WTC11 (cell line): ENCODE data around the gene AARS1. TPM values are rescaled to one million over a fixed set of nuclear protein-coding genes. Genes with fewer than 3 reads are reported as not detected.
A peak's percentile ranks its signal among the peaks of the same experiment; 100 is the strongest.

ENCODE experiments used
- ATAC-seq: fragments of 200-7000 bp; cut with Tn5 transposase; 2 replicates; pipeline ENCODE4 v1.10.0; 2021; ENCODE audit warnings: mild to moderate bottlenecking, moderate library complexity
- CTCF ChIA-PET: fragments of 300-600 bp; sonication (Branson Sonifier 250); formaldehyde crosslinking; loops from one replicate; lab custom pipeline; 2021; ENCODE audit warnings: antibody characterized with exemption; lab: Charles Lee
- POLR2A ChIA-PET: fragments of 350-600 bp; sonication (Branson Sonifier 250); formaldehyde crosslinking; loops from one replicate; lab custom pipeline; 2021; ENCODE audit warnings: antibody characterized with exemption; lab: Charles Lee
- DNase-seq: peaks from one replicate; pipeline ENCODE4 v3.0.0; 2021; ENCODE audit warnings: low spot score
- H3K27ac Mint-ChIP-seq: 2 replicates; pipeline ENCODE4 v1.8.0; 2021; ENCODE audit warnings: mixed read lengths
- H3K27me3 Mint-ChIP-seq: 2 replicates; pipeline ENCODE4 v1.8.0; 2021; ENCODE audit warnings: low read depth, mild to moderate bottlenecking, moderate library complexity, mixed read lengths
- H3K36me3 Mint-ChIP-seq: 2 replicates; pipeline ENCODE4 v1.8.0; 2021; ENCODE audit warnings: mixed read lengths
- H3K4me1 Mint-ChIP-seq: 2 replicates; pipeline ENCODE4 v1.8.0; 2022; ENCODE audit warnings: mixed read lengths
- H3K4me3 Mint-ChIP-seq: 2 replicates; pipeline ENCODE4 v1.8.0; 2021; ENCODE audit warnings: mild to moderate bottlenecking, moderate library complexity, mixed read lengths
- H3K9me3 Mint-ChIP-seq: 2 replicates; pipeline ENCODE4 v1.8.0; 2021; ENCODE audit warnings: mixed read lengths
- ATF1 ChIP-seq: sonication (generic); formaldehyde crosslinking; IDR thresholded peaks from 2 replicates; pipeline ENCODE4 v1.8.1; 2023; ENCODE audit warnings: mild to moderate bottlenecking, moderate library complexity, missing genetic modification reagents
- CBFB ChIP-seq: sonication (generic); formaldehyde crosslinking; IDR thresholded peaks from 2 replicates; pipeline ENCODE4 v1.8.1; 2022; ENCODE audit warnings: mild to moderate bottlenecking, low read depth, missing genetic modification reagents
- JUN ChIP-seq: sonication (generic); formaldehyde crosslinking; IDR thresholded peaks from 2 replicates; pipeline ENCODE4 v1.8.0; 2023; ENCODE audit warnings: mild to moderate bottlenecking, missing genetic modification reagents
- NFATC4 ChIP-seq: fragments of 250-450 bp; sonication (Bioruptor Pico); IDR thresholded peaks from 2 replicates; pipeline ENCODE4 v1.9.0; 2021; ENCODE audit warnings: mild to moderate bottlenecking
- NFYB ChIP-seq: sonication (generic); formaldehyde crosslinking; conservative IDR thresholded peaks from 2 replicates; pipeline ENCODE4 v1.8.0; 2022; ENCODE audit warnings: low read depth, missing genetic modification reagents
- SMAD4 ChIP-seq: sonication (generic); formaldehyde crosslinking; IDR thresholded peaks from 2 replicates; pipeline ENCODE4 v1.8.0; 2022; ENCODE audit warnings: mild to moderate bottlenecking, missing genetic modification reagents
- SOX15 ChIP-seq: fragments of 250-450 bp; sonication (Bioruptor Pico); IDR thresholded peaks from 2 replicates; pipeline ENCODE4 v1.9.0; 2021; ENCODE audit warnings: mild to moderate bottlenecking
- TP53 ChIP-seq: sonication (generic); formaldehyde crosslinking; IDR thresholded peaks from 2 replicates; pipeline ENCODE4 v1.8.1; 2023; ENCODE audit warnings: mild to moderate bottlenecking, missing genetic modification reagents
- ZBTB43 ChIP-seq: sonication (generic); formaldehyde crosslinking; IDR thresholded peaks from 2 replicates; pipeline ENCODE4 v1.8.1; 2023; ENCODE audit warnings: mild to moderate bottlenecking, missing genetic modification reagents
- ZNF138 ChIP-seq: sonication (generic); formaldehyde crosslinking; conservative IDR thresholded peaks from 2 replicates; pipeline ENCODE4 v1.8.1; 2022; ENCODE audit warnings: mild to moderate bottlenecking, moderate library complexity, missing genetic modification reagents
- ZNF232 ChIP-seq: sonication (generic); formaldehyde crosslinking; IDR thresholded peaks from 2 replicates; pipeline ENCODE4 v1.8.0; 2022; ENCODE audit warnings: mild to moderate bottlenecking, missing genetic modification reagents
- ZNF423 ChIP-seq: fragments of 250-450 bp; sonication (Bioruptor Pico); IDR thresholded peaks from 2 replicates; pipeline ENCODE4 v2.1.2; 2022; ENCODE audit warnings: mild to moderate bottlenecking, moderate library complexity
- total RNA-seq: library from RNA; stranded (reverse); gene quantifications from 3 replicates; pipeline ENCODE4 v1.2.3, GENCODE V29; 2021
- TF ChIP-seq, protein P1 (sequence below): sonication (generic); formaldehyde crosslinking; IDR thresholded peaks from 2 replicates; pipeline ENCODE4 v1.8.1; 2023; ENCODE audit warnings: mild to moderate bottlenecking, moderate library complexity, missing genetic modification reagents
- TF ChIP-seq, protein P2 (sequence below): fragments of 250-450 bp; sonication (Bioruptor Pico); IDR thresholded peaks from 2 replicates; pipeline ENCODE4 v1.9.0; 2021; ENCODE audit warnings: mild to moderate bottlenecking
- TF ChIP-seq, protein P3 (sequence below): sonication (generic); formaldehyde crosslinking; IDR thresholded peaks from 2 replicates; pipeline ENCODE4 v1.8.1; 2023; ENCODE audit warnings: mild to moderate bottlenecking, missing genetic modification reagents, borderline replicate concordance
- TF ChIP-seq, protein P4 (sequence below): fragments of 200-600 bp; IDR thresholded peaks from 2 replicates; pipeline ENCODE4 v1.8.0; 2022; ENCODE audit warnings: antibody characterized with exemption

AARS1 gene
- total RNA-seq, 1 experiment from 2014 or later, result 214 TPM

- H3K4me3 Mint-ChIP-seq, result no peak overlapping the region
- H3K36me3 Mint-ChIP-seq, result peaks cover 66% of the 10 kb centered on the region
- no peak overlapping the region for H3K27ac Mint-ChIP-seq
- TF ChIP-seq CBFB (CRISPR knock-in tag) (no peak), ZNF138 (no peak), TP53 (CRISPR knock-in tag) (no peak), ATF1 (no peak), ZNF423 (no peak), JUN (CRISPR knock-in tag) (no peak), ZNF232 (no peak), SOX15 (CRISPR knock-in tag) (no peak)
- TF ChIP-seq, protein P1, sequence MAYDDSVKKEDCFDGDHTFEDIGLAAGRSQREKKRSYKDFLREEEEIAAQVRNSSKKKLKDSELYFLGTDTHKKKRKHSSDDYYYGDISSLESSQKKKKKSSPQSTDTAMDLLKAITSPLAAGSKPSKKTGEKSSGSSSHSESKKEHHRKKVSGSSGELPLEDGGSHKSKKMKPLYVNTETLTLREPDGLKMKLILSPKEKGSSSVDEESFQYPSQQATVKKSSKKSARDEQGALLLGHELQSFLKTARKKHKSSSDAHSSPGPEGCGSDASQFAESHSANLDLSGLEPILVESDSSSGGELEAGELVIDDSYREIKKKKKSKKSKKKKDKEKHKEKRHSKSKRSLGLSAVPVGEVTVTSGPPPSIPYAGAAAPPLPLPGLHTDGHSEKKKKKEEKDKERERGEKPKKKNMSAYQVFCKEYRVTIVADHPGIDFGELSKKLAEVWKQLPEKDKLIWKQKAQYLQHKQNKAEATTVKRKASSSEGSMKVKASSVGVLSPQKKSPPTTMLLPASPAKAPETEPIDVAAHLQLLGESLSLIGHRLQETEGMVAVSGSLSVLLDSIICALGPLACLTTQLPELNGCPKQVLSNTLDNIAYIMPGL (CRISPR knock-in tag), result no peak
- TF ChIP-seq, protein P2, sequence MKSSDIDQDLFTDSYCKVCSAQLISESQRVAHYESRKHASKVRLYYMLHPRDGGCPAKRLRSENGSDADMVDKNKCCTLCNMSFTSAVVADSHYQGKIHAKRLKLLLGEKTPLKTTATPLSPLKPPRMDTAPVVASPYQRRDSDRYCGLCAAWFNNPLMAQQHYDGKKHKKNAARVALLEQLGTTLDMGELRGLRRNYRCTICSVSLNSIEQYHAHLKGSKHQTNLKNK (CRISPR knock-in tag), result no peak
- TF ChIP-seq, protein P3, sequence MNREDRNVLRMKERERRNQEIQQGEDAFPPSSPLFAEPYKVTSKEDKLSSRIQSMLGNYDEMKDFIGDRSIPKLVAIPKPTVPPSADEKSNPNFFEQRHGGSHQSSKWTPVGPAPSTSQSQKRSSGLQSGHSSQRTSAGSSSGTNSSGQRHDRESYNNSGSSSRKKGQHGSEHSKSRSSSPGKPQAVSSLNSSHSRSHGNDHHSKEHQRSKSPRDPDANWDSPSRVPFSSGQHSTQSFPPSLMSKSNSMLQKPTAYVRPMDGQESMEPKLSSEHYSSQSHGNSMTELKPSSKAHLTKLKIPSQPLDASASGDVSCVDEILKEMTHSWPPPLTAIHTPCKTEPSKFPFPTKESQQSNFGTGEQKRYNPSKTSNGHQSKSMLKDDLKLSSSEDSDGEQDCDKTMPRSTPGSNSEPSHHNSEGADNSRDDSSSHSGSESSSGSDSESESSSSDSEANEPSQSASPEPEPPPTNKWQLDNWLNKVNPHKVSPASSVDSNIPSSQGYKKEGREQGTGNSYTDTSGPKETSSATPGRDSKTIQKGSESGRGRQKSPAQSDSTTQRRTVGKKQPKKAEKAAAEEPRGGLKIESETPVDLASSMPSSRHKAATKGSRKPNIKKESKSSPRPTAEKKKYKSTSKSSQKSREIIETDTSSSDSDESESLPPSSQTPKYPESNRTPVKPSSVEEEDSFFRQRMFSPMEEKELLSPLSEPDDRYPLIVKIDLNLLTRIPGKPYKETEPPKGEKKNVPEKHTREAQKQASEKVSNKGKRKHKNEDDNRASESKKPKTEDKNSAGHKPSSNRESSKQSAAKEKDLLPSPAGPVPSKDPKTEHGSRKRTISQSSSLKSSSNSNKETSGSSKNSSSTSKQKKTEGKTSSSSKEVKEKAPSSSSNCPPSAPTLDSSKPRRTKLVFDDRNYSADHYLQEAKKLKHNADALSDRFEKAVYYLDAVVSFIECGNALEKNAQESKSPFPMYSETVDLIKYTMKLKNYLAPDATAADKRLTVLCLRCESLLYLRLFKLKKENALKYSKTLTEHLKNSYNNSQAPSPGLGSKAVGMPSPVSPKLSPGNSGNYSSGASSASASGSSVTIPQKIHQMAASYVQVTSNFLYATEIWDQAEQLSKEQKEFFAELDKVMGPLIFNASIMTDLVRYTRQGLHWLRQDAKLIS (CRISPR knock-in tag), result no peak
- TF ChIP-seq, all 79 proteins: peak for 0
- ATAC-seq (no peak), DNase-seq (no peak)
- ChIA-PET POLR2A (interaction anchor here (0.6 kb wide), 1 partner anchor 9 kb away, joined by 3 read pairs; no protein-coding TSS in a partner anchor), CTCF (interaction anchor here (0.6 to 1.8 kb wide), 4 partner anchors 14 to 173 kb away, joined by 3 to 19 read pairs (median 3); no protein-coding TSS in a partner anchor)
- no peaks in the 10 kb centered on the region for H3K9me3 Mint-ChIP-seq
- H3K27me3 Mint-ChIP-seq, result no peaks in the 10 kb centered on the region; the same call in 1 of the 2 replicates
- peaks cover 3% of the 10 kb centered on the region for H3K4me1 Mint-ChIP-seq
Measured at GRCh38 chr16:70254965-70255286, 34.4 kb downstream of the AARS1 start.

GRCh38 chr16:70254180-70254964 is 34.9 kb downstream of the AARS1 start:
- ATAC-seq (no peak), DNase-seq (no peak)
- H3K4me3 Mint-ChIP-seq, result no peak overlapping the region
- H3K36me3 Mint-ChIP-seq, result peaks cover 66% of the 10 kb centered on the region
- no peaks in the 10 kb centered on the region; the same call in 1 of the 2 replicates for H3K27me3 Mint-ChIP-seq
- TF ChIP-seq SMAD4 (no peak), NFYB (no peak), NFATC4 (0 out of 2 replicates have a peak, but pooled peaks have one; percentile 19), ATF1 (no peak)
- no peaks in the 10 kb centered on the region for H3K9me3 Mint-ChIP-seq
- POLR2A ChIA-PET, result interaction anchor here (0.6 to 1.0 kb wide), 4 partner anchors 9 to 421 kb away, joined by 3 to 4 read pairs (median 4); partner anchors contain the start of gene AARS1
- peaks cover 6% of the 10 kb centered on the region for H3K4me1 Mint-ChIP-seq
- CTCF ChIA-PET, result interaction anchor here (0.6 to 3.2 kb wide), 6 partner anchors 14 to 327 kb away, joined by 3 to 26 read pairs (median 4); partner anchors contain the start of gene AARS1
- H3K27ac Mint-ChIP-seq, result no peak overlapping the region; the same call in 1 of the 2 replicates

GRCh38 chr16:70253291-70254106 is 35.8 kb downstream of the AARS1 start:
- Mint-ChIP-seq H3K36me3 (peaks cover 58% of the 10 kb centered on the region), H3K9me3 (no peaks in the 10 kb centered on the region), H3K27me3 (no peaks in the 10 kb centered on the region; the same call in 1 of the 2 replicates), H3K4me1 (peaks cover 6% of the 10 kb centered on the region), H3K4me3 (no peak overlapping the region), H3K27ac (peak overlapping the region; percentile 90; the same call in 1 of the 2 replicates)
- peak; percentile 72 for DNase-seq
- ATAC-seq, result peak; percentile 11; the same call in 1 of the 2 replicates
- ChIA-PET POLR2A (interaction anchor here (0.7 to 1.0 kb wide), 3 partner anchors 34 to 420 kb away, joined by 3 to 4 read pairs (median 3); partner anchors contain the start of gene AARS1), CTCF (interaction anchor here (0.5 to 3.2 kb wide), 5 partner anchors 15 to 326 kb away, joined by 3 to 26 read pairs (median 4); partner anchors contain the start of gene AARS1)
- TF ChIP-seq, protein P4, sequence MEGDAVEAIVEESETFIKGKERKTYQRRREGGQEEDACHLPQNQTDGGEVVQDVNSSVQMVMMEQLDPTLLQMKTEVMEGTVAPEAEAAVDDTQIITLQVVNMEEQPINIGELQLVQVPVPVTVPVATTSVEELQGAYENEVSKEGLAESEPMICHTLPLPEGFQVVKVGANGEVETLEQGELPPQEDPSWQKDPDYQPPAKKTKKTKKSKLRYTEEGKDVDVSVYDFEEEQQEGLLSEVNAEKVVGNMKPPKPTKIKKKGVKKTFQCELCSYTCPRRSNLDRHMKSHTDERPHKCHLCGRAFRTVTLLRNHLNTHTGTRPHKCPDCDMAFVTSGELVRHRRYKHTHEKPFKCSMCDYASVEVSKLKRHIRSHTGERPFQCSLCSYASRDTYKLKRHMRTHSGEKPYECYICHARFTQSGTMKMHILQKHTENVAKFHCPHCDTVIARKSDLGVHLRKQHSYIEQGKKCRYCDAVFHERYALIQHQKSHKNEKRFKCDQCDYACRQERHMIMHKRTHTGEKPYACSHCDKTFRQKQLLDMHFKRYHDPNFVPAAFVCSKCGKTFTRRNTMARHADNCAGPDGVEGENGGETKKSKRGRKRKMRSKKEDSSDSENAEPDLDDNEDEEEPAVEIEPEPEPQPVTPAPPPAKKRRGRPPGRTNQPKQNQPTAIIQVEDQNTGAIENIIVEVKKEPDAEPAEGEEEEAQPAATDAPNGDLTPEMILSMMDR, result peak; percentile 49; the same call in 1 of the 2 replicates
- TF ChIP-seq ZBTB43 (CRISPR knock-in tag), result no peak
